ENCODE measurements around the gene GFAP.

GFAP gene

DNA sequence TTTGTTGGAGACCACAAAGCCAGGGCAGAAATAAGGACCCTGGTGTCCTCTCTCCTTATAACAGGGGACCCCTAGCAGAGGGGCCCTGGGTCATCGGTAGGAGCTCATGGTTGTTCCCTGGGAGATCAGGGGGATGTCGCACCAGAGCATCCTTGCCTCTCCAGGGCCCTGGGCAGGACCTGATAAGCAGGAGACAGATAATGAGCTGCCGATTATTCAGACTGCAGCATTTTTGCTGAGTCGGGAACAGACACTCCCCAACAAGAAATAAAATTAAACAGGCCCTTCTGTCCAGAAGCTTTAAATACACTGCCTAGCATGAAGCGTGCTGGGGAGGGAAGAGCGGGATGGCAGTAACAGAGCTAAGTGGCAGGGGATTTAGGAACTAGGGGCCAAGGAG, 15.4 kb upstream of the GFAP start:
- DNase-seq: no peak

DNA sequence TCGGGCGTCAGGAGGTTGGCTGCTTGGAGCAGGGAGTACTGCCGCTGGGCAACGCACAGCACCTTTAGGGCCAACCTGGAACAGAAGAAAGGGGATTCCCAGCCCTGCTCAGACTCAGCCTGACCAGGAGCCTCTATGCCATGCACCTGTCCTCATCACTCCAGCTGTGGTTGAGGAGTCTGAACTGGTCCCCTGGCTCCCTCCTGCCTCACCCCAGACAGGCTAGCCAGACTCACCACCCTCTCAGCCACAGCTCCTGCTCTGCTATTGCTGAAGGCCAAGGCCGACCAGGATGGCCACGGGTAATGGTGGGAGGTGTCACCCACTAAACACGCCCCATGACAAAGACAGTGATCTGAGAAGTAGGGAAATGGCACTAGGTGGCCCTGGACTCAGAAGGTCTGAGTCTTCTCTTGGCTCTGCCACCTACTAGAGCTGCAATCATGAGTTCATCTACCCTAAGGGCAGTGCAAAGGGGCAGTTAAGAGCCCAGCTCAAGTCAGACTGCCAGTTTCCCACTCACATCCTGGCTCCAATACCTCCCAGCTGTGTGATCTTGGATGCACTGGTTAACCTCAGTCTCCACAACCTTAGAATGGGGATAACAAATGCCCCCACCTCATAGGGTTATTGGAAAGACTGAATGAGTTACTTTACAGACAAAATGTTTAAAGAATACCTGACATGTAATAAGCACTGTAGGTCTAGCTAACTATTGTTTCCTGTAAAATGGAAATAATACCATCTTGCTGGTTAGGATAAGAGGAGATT, 13.8 kb upstream of the GFAP start:
- no peak for DNase-seq

DNA sequence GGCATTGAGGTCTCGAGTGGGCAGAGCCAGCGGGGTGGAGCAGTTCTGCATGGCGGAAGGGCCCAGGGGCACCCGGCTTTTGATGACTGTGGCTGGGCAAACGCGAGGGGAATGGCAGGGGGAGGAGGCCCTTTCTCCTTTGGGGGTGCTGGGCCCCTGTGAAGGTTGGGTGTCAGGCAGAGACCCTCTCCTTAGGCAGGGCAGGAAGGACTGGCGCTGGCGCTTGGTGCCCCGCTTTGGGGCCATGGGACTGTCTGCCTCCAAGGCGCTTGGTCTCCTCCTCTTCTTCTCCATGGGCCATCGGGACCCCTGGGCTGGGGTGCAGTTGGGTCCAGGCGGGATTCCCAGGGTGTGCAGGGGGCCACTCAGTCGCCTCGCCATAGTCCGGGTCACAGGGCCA, 12.8 kb upstream of the GFAP start:
- DNase-seq: no peak

DNA sequence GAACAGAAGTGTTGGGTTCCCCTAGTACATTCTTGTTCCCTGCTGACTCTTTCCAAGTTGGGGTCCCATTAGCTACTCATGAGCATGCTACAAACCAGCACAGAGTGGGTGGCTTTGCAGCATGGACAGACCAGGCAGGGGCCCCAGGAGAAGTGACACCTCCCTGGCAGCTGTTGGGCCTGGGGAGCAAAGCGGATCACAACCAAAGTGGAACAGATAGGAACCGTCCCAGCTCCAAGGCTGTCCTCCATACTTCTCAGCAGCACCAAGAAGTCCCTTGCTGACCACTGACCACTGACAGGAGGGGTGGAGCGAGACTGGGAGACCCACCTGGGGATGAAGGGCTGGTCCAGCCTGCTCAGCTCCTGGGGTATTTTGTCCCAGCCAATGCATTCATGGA, 12.4 kb upstream of the GFAP start:
- DNase-seq: no peak

DNA sequence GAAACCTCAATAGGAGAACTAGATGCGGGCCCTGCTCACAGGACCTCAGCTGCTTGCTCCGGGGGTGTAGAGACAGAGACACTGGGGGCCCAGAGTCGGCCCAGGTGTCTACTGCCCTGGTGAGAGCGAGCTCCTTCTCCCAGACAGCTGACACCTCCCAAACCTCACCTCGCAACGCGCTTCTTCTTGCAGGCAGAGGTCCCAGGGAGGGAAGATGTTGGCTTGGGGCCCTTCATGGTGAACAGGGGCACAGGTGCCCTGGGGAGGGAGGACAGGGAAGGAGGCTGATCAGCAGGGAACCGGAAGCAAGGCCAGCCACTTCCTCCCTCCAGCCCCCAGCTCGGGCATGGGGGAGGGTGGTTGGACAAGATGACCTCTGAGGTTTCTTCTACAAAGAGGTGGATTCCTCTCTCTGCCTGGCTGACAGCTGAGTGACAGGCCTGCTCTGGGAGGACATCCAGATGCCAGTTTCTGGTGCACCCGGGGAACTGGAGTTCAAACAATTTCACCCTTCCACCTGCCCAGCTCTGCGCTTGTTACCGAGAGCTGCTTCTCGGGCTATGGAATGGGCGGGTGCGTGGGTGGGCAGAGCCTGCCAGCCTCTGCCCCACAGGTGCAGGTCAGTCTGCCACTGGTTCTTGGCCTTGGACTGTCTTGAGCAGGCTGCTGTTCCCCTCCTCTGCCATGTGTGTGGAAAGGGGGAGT, 11.7 kb upstream of the GFAP start:
- DNase-seq: no peak

DNA sequence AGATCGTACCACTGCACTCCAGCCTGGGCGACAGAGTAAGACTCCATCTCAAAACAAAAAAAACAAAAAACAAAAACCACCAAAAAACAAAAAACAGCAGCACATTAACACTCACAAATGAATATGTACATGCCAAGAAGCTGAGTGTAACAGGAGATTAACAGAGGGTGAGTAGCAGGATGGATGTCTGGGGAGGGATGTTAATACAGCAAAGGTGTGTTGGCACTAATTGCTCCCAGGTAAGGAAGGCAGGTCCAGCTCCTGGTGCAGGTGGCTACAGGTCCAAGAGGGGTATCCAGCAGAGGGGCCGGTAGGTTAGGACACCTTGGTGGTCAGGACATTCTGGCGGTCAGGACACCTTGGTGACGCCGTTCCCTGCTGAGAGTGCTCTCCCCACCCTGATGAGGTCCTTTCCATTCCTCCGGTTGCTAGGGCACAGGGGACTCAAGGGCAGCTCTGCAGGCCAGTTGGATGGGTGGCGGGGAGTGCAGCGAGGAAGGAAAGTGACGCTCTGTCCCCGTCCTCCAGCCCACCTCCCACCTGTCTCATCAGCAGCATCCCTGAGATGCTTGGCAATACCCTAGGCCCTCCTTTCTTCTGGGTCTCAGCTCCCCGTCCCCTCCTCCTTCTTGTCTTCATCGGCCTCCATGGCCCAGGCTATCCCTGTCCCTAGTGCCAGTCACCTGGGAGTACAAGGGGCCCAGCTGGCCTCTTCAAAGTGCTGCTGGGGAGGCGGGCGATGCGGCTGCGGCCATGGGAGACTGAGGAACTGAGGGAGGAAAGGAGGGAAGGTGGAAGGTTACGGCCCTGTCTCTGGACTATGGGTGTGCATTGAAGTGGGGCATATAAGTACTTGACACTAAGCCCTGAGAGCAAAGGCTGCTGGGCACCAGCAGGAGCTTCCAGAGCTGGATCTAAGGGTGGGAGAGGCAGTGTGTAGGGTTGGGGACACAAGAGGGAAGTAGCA, 10.7 kb upstream of the GFAP start:
- no peak for DNase-seq

DNA sequence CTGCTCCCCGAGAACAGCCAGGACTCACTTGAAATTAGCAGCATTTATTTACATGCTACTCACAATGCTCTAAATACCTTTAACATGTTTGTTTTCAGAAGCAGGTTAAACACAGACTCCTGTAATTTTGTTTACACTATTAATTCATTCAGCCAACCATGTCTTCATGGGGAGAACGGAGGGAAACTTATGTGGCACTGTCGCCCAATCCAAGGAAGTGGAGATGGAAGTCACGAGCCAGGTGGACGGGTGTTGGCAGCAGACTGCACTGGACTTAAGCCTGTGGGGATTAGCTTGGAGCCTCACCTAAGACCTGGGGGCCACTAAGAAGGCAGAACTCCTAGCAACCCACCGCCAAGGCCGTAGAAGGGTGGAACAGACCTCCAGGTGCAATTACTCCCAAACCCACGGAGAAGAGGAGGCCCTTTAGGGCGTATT, 8.8 kb upstream of the GFAP start:
- peak; percentile 44 for DNase-seq

DNA sequence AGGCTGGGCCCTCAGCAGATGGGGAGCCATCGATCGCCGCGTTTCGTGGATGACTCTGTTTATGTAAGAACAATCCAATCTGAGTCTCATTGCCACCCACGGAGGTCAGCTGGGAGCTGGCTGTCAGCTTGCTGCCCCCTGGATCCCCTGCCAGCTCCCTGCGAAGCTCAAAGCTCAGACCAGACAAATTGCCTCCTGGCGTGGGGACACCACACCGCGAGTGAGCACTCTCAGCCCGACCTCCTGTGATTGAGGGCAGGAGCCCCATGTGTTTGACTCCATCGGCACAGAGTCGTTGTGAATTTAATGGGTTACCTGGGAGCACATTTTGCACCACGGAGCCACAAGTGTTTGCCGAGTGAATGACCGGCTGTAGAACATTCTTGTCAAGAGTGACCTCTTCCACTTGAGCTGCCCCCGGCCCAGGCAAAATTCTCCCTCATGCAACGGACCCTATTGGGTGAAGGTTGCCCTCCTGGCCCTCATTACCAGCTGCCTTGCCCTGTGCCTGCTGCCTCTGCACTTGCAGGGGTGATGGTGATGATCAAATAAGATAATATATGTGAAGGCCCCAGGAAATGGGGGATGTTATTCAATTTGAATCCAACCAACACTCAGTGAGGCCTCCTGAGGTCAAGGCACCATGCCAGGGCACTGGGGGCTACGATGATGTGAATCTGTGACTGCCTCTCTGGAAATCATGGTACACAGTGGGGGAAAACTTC, 7.6 kb upstream of the GFAP start:
- DNase-seq: no peak

DNA sequence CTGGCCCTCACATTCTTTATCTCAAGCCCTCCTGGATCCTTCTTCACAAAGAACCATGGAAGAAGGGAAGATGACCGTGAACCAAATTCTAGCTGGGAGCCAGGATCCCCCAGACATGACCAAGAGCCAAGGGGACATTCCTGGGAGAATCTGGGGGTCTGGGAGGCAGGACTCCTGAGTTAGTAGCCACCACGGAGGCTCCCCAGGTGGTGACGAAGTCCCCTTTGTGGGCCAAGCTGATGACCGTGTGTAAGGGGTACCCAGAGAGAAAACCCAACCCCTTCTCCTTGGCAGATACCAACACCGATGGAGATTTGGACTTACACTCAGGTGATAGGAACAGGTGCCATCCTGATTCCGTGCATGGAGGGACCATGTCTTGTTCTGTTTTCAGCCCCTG, 6.8 kb upstream of the GFAP start:
- no peak for DNase-seq

DNA sequence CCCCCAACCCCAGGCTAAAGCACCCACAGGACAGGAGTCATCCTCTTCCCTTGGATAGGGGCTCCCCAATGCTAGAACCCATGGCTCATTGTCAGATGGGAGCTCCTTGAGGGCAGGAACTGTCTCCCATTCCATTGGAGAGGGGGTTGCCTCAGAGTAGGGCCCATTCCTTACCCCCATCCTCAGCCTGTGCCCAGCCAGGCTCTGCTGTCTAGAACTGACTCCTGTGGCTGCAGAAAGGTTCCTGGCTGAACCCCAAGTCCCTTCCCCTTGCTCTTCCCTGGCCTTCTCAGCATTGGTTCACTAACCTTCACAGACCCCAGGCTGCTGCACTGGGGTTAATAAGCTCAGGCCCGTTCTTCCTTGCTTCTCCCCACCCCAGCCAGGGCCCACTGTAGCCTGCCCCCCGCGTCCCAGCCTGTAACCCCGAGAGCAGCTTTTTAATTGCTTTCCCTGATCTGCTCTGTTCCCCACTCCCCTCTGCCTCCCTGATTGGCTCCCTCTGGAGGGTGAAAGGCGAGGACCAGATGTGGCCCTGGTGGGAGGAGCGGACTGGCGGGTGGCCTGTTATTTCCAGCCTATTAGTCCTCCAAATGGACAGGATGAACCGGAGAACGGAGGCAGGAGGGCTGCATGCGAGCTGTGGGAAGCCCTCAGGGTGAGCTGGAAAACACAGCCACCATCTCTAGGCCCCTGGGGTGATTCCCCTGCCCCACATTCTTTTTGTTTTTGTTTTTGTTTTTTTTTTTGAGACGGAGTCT, 6.0 kb upstream of the GFAP start:
- no peak for DNase-seq

DNA sequence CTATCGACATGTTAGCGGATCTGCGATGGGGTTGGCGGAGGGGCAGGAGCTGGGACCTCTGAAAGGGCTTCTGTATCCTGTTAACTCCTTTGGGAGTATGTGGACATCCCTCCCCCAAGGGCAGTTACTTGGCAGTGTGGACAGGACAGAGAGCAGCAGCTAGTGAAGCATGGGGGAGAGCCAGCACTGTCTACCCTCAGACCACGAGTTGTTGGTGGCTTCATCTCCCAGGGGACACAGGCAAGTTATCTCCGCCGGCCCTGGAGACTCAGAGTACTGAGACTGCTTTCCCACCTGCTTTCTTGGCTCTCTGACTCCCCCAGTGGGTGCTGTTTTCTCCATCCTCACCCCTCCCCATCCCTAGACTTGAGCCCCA, 5.3 kb upstream of the GFAP start:
- DNase-seq: no peak

DNA sequence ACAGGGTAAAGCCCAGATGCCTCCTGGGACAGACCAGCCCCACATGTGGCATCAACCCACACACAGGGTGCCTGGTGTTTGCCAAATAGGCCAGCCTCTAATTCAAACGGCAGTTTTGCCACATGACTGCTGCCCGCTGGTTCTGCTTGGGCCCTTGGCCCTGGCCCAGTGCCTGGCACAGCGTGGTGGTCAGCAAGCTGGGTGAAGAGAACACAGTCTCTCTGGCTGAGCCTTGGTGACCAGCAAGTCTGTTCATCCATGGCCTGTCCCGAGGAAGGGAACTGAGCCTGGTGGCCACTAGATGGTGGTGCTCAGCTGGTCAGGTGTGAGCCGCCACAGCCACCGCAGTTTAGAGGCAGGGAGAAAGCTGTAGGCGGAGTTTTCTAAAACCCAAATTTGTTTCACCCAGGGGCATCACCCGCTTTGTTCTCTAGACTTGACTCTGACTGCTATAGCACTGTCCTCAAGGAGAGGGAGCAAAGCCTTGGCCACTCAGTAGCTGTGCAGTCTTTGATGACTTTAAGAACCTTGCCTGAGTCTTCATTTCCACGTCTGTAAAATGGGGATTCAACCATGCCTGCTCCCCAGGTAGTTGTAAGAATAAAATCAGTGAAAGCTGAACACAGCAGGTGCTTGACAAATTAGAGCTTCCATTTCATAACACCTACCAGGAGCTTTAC, 4.7 kb upstream of the GFAP start:
- peak; percentile 82 for DNase-seq

DNA sequence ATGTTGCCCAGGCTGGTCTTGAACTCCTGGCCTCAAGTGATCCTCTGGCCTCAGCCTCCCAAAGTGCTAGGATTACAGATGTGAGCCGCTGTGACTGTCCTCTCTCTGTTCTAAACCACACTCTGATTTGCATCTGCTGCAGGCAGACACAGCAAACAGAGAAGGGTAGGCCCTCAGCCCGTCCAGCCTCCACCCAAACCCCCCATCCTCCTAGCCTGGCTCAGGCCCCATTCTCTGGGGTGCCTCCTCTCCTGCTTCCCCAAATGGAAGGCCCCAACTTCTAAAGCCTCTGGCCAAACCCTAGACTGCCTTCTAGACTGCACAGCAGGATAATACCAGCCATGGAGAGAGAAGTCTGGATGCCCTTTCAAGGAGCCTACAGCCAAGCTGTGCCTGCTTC, 4.1 kb upstream of the GFAP start:
- no peak for DNase-seq

DNA sequence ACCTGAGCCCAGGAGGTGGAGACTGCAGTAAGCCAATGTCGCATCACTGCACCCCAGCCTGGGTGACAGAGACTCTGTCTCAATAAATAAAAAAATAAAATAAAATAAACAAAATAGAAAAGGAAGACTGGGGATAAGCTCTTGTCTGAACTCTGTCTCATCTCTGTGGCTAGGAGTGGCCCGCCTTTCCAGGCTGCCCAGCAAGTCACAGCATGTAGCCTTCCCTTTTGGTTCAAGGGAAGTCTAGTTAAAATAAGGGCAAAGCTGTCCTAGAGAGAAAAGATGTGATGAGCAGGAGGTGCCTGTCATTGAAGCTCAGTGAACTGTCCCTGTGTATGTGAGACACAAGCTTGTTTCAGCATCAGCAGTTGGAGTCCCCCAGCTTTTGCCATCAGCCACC, 2.7 kb upstream of the GFAP start:
- no peak for DNase-seq

DNA sequence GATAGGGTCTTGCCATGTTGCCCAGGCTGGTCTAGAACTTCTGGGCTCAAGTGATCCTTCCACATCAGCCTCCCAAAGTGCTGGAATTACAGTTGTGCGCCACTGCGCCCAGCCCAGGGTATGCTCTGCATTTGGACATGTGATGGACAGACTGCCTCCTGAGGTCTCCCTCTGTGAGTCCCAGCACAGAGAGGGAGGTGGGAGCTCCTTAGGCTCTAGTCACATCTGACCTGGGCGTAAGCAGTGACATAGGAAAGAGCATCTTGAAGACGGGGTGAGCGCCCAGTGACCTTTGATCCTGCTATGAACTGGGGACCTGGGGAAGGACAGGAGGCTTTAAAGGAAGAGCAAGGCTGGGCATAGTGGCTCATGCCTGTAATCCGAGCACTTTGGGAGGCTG, 2.2 kb upstream of the GFAP start:
- no peak for DNase-seq

DNA sequence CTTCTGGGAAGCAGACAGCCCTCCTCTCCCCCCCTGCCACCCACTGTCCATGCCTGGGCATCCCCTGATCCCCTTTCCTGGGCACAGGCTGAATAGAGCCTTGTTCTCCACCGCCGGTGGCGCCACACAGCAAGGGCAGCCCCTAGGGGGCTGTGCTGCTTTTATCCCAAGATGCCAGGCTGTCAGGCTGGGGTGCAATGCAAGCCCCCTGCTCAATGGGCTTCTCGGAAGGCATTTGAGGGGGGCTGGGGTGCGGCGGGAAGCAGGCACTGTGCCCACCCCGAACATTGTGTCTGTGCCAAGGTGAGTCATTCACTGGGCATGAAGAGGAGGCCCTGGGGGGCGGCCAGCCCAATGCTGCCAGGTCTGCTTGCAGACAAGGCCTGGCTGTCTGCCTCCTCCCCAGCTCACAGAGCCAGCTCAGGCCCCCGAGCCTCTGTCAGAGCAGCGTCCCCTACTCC, 1.5 kb upstream of the GFAP start:
- no peak for DNase-seq

DNA sequence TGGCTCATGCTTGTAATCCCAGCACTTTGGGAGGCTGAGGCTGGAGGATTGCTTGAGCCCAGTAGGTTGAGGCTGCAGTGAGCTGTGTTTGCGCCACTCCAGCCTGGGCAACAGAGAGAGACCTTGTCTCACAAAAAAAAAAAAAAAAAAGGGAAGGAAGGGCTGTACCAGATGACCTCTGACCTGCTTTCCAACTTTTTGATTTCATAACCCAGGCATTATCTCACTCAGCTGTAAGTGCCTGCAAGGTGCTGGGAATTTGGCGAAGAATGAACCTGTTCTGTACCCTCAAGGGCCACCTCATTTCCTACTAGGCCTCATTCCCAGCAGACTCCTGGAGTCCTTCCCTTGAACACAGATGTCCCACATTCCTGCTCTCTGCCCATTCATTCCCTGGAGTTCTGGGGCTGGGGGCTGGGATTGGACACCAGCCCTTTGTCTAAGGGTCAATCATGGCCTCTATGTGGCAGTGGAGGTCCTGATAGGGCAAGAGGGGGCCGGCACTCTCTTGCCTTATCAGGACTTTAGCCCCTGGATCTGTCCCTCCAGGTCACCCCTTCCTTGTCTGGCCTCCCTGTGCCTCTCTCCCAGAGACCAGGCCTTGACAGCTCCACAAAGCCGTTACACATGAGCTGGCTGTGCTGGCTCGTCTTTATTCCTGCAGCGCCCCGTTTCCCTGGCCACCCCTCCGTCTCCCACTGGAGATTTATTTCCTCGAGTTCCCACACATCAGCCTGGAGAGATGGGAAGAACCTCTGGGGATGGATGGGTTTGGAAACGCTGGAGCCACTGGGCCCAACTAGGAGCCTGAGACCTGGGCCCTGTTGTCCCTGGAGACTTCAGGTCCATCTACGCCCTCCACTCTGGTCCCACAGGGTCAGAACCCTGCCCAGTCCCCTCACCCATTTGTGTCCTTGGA, 821 bp upstream of the GFAP start:
- no peak for DNase-seq

DNA sequence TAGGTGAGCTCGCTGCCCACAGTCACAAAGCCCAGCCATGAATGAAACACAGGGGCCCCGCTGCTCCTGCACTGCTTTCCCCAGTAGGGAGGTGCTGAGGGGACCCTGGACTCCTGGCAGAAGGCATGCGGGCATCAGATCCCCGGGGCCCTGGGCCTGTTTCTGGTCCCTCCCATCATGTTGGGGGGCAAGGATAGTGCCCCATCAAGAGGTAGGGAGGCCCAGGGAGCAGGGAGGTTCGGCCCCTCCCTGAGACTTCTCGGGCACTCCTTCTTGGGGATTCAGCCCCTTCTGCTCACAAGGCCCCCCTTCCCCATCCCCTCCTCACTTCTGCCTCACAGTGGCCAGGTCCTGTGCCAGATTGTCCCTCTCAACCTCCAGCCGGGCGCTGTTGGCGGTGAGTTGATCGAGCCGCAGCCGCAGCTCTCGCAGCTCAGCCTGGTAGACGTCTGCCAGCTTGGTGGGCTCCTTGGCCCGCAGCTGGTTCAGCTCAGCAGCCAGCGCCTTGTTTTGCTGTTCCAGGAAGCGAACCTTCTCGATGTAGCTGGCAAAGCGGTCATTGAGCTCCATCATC, 515 bp downstream of the GFAP start:
- no peak for DNase-seq

DNA sequence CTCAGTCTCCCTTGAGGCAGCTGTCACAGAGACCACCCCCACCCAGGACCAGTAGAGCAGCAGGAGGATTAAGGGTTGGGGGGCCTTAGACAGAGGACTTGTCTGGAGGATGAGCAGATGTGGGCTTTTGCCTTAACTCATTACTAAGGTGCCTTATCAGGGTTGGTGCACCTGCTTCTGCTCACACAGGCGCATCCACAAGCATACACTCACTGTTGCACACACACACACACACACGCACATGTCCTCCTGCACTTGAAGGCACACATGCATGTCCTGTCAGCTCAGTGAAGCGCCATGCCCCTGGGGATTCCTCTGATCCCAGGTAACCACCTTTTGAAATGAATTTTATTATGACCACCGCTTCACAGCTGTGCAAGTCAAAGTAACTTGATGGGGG, 1.2 kb downstream of the GFAP start:
- DNase-seq: no peak

DNA sequence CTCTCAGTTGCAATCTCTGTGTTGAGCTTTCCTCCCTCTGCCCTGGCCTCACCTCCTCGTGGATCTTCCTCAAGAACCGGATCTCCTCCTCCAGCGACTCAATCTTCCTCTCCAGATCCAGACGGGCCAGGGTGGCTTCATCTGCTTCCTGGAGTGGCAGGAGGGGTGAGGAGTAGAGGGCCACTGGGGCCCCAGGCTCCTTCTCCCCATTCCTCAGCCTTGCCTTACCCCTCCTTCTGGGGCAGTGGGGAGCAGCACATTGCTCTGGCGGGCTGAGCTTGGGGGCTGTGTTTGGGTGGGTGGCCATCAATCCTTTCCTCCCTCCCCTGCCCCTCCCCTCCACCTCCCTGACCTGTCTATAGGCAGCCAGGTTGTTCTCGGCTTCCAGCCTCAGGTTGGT, 1.6 kb downstream of the GFAP start:
- no peak for DNase-seq

All from NCI-H510A treated with DMSO at 0.1 percent for 48 hours (cell line).